ENCODE measurements around the gene YAP1. TPM values are rescaled to one million over a fixed set of nuclear protein-coding genes. Genes with fewer than 3 reads are reported as not detected.

YAP1 gene
- total RNA-seq, 1 donor from 2014 or later = 204 TPM

DNA sequence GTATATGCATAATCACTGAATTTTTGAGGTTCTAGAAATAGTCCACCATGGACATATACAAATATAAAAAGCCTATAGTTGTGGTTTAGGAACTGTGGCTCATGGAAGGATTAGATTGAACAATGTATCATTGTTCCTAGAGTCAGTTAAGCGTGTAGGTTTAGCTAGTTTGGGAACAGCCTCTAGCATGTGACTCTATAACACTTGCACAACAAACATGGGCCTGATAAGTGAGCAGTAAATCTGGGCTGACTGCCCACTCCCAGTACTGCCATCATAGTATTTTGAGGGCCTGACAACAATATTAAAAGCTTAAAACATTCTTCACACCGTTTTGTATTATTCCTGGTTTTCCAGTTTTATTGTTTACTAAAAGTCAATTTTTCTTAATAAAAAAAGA lies 47.0 kb downstream of the YAP1 start:
- peaks cover 2% of the 10 kb centered on the region for H3K36me3 Mint-ChIP-seq (ENCODE audit: insufficient read depth)
- H3K4me1 Mint-ChIP-seq (ENCODE audit: low read depth) = peaks cover 60% of the 10 kb centered on the region
- H3K4me3 Mint-ChIP-seq (ENCODE audit: low read depth) = no peak overlapping the region
- TF ChIP-seq, protein P1, sequence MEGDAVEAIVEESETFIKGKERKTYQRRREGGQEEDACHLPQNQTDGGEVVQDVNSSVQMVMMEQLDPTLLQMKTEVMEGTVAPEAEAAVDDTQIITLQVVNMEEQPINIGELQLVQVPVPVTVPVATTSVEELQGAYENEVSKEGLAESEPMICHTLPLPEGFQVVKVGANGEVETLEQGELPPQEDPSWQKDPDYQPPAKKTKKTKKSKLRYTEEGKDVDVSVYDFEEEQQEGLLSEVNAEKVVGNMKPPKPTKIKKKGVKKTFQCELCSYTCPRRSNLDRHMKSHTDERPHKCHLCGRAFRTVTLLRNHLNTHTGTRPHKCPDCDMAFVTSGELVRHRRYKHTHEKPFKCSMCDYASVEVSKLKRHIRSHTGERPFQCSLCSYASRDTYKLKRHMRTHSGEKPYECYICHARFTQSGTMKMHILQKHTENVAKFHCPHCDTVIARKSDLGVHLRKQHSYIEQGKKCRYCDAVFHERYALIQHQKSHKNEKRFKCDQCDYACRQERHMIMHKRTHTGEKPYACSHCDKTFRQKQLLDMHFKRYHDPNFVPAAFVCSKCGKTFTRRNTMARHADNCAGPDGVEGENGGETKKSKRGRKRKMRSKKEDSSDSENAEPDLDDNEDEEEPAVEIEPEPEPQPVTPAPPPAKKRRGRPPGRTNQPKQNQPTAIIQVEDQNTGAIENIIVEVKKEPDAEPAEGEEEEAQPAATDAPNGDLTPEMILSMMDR (IDR thresholded peaks at IDR 0.05; ENCODE audit: unreplicated experiment) = no peak
- DNase-seq (ENCODE audit: low spot score, unreplicated experiment) = no peak
- H3K27me3 Mint-ChIP-seq = no peaks in the 10 kb centered on the region
- H3K9me3 Mint-ChIP-seq (ENCODE audit: low read depth) = no peaks in the 10 kb centered on the region
- peak overlapping the region; percentile 87 for H3K27ac Mint-ChIP-seq

DNA sequence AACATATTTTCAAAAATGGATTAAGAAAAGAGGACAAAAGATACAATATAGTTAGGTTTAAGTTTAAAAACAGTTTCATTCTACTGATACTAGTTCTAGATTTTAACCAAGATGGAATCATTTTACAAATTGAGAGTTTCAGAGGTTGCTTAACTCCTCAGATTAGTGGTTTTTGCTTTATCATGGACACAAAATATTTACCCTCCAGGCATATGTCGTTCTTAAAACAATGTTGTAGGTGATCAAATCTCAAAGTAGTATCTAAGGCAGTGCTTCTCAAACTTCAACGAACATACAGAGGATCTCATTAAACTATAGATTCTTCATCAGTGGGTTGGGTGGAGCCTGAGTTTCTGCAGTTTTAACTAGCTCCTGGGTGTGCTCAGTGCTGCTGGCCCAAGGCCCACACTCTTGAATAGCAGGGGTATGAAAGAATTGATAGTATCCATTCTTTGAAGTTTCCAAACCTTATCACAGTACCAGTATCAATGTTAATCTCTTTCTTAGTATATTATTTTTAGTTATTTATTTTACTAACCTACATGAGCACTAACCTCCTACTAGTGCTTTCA lies 48.0 kb downstream of the YAP1 start:
- Mint-ChIP-seq H3K36me3 (ENCODE audit: insufficient read depth) (peaks cover 2% of the 10 kb centered on the region), H3K4me3 (ENCODE audit: low read depth) (no peak overlapping the region), H3K9me3 (ENCODE audit: low read depth) (no peaks in the 10 kb centered on the region), H3K27ac (peak overlapping the region; percentile 89), H3K4me1 (ENCODE audit: low read depth) (peaks cover 52% of the 10 kb centered on the region), H3K27me3 (no peaks in the 10 kb centered on the region)
- DNase-seq (ENCODE audit: low spot score, unreplicated experiment) = no peak
- TF ChIP-seq, protein P1 (IDR thresholded peaks at IDR 0.05; ENCODE audit: unreplicated experiment) = no peak

DNA sequence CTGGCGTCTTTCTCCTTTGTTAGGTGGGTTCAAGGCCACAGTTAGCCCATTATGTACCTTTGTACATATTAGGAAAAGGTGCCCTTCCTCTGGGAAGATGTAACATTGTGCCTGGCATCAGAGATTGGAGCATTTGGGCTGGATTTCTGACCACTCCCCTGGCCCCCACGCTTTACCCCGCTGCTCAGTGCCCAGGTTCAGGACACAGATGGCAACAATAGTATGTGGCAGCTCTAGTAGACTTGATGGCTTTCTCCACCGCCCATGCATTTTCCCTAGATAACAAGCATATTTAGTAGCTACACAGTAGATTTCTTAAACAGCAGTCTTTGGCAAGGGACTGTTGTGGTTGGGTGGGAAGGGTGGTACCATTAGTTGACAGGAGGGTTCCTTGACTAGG lies 53.1 kb downstream of the YAP1 start:
- H3K27me3 Mint-ChIP-seq = no peaks in the 10 kb centered on the region
- peaks cover 14% of the 10 kb centered on the region for H3K36me3 Mint-ChIP-seq (ENCODE audit: insufficient read depth)
- peaks cover 15% of the 10 kb centered on the region for H3K4me1 Mint-ChIP-seq (ENCODE audit: low read depth)
- H3K4me3 Mint-ChIP-seq (ENCODE audit: low read depth) = no peak overlapping the region
- DNase-seq (ENCODE audit: low spot score, unreplicated experiment) = no peak
- no peaks in the 10 kb centered on the region for H3K9me3 Mint-ChIP-seq (ENCODE audit: low read depth)
- TF ChIP-seq, protein P1 (IDR thresholded peaks at IDR 0.05; ENCODE audit: unreplicated experiment) = no peak
- H3K27ac Mint-ChIP-seq = no peak overlapping the region

DNA sequence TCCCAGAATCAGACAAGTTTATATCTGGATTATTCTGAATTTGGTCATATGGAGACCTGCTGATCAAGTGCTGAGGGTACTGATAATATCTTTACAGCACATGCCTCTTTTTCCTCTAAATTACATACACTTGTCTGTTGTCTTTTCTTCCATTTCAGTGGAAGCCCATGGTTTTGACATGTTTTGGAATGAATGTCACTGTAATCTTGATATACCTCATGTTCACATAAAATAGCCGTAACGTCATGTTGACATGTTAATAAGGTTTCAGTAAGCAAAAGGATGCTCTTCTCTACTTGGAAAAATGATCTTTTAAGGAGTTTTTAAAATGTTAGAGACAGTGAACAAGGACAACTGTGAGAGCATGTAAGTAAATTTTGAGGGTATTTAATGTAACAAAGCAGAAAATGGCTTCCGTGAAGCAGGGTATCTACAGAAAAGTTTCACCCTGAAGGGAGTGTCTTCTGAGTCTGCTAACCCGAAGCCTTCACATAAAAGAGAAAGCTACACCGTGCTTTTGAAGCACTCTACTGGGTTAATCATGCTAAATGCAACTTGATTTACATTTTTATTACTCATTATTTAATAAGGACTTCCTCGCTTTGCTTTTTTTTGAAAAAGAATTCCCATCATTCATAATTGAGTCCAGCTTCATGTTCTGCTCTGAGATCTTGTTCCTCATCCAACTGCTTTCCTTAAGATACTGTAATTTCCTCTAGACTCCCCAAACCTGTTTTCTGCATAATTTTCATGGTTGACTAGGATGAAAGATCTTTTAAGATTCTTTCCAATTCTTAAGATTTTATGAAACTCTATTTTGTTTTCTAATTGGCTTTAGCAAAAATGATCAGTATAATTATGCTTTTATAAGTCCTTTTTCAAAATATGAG lies 56.2 kb downstream of the YAP1 start:
- H3K4me1 Mint-ChIP-seq (ENCODE audit: low read depth) = peaks cover 22% of the 10 kb centered on the region
- H3K4me3 Mint-ChIP-seq (ENCODE audit: low read depth) = no peak overlapping the region
- no peaks in the 10 kb centered on the region for H3K27me3 Mint-ChIP-seq
- H3K36me3 Mint-ChIP-seq (ENCODE audit: insufficient read depth) = peaks cover 11% of the 10 kb centered on the region
- DNase-seq (ENCODE audit: low spot score, unreplicated experiment) = no peak
- TF ChIP-seq, protein P1 (IDR thresholded peaks at IDR 0.05; ENCODE audit: unreplicated experiment) = no peak
- H3K27ac Mint-ChIP-seq = peak overlapping the region; percentile 71
- no peaks in the 10 kb centered on the region for H3K9me3 Mint-ChIP-seq (ENCODE audit: low read depth)

DNA sequence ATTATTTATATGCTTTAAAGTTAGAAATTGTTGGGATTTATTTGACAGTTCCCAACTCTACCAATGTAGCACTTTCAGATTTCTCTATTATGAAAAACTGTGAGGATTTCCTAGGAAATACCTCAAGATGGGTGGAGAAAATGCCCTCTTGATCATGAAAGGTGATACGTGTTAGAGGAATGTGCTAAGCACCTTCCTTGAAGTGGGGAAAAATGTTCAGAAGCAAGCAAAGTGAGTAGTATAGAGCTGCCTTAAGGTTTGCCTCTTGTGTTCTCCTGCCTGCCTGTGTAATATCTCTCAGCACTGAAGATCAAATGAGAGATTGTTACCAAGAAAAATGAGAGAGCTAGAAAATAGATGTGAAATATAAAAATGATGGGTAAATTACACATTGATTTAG lies 58.2 kb downstream of the YAP1 start:
- DNase-seq (ENCODE audit: low spot score, unreplicated experiment) = no peak
- H3K27ac Mint-ChIP-seq = peak overlapping the region; percentile 38

More for the DNA sequence above, 58.2 kb downstream of the YAP1 start:
- TF ChIP-seq, protein P1 (IDR thresholded peaks at IDR 0.05; ENCODE audit: unreplicated experiment) = no peak
- Mint-ChIP-seq H3K4me3 (ENCODE audit: low read depth) (no peak overlapping the region), H3K27me3 (no peaks in the 10 kb centered on the region), H3K4me1 (ENCODE audit: low read depth) (peaks cover 19% of the 10 kb centered on the region), H3K9me3 (ENCODE audit: low read depth) (no peaks in the 10 kb centered on the region), H3K36me3 (ENCODE audit: insufficient read depth) (peaks cover 20% of the 10 kb centered on the region)
